Measurements from ENCODE around the gene CD163. TPM values are rescaled to one million over a fixed set of nuclear protein-coding genes. Genes with fewer than 3 reads are reported as not detected.

Gene CD163
- total RNA-seq, 1 donor from 2014 or later, result not detected

Other genes starting within 250 kb of the CD163 start
- gene ACSM4, start 199.7 kb downstream of the CD163 start, total RNA-seq, result not detected in 2 replicates
- 1.2 and 1.6 TPM in 2 replicates for gene CD163L1, start 59.6 kb downstream of the CD163 start, total RNA-seq
- gene APOBEC1, start 162.1 kb upstream of the CD163 start, total RNA-seq, result not detected in 2 replicates
- gene GDF3, start 192.0 kb upstream of the CD163 start, total RNA-seq, result not detected in 2 replicates
- not detected in 2 replicates for gene DPPA3, start 207.7 kb upstream of the CD163 start, total RNA-seq
- not detected in 2 replicates for gene CLEC4C, start 243.6 kb upstream of the CD163 start, total RNA-seq

Data from neural crest cell (in vitro differentiated cells).